ENCODE results near the gene FGFBP1. TPM values are rescaled to one million over a fixed set of nuclear protein-coding genes. Genes with fewer than 3 reads are reported as not detected.

Gene FGFBP1
- total RNA-seq, 1 experiment from 2014 or later = 2.8 TPM

DNA sequence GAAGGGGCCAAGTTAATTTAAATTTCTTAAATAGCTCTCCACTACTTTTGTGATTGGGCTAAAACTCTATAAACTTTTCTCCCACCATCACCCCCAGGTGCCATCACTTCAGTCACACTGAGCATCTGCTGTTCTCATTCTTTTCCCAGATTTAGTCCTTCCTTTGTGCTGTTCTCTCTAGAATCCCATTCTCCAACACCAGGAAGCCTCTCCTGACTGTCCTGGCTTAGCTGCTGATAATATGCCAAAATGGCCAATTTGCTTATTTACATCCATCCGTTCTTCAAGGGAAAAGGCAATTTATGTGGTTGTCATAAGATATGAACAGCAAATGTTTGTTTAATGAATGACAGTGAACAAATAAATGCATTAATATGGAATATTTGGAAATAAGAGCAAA lies 44.1 kb downstream of the FGFBP1 start:
- in situ Hi-C loops (cut with HindIII; ENCODE audit: low pct_unique_long_range_greater_than_20kb, low sequenced_read_pairs) = no loop called here
- DNase-seq (ENCODE audit: low read depth) = no peak

DNA sequence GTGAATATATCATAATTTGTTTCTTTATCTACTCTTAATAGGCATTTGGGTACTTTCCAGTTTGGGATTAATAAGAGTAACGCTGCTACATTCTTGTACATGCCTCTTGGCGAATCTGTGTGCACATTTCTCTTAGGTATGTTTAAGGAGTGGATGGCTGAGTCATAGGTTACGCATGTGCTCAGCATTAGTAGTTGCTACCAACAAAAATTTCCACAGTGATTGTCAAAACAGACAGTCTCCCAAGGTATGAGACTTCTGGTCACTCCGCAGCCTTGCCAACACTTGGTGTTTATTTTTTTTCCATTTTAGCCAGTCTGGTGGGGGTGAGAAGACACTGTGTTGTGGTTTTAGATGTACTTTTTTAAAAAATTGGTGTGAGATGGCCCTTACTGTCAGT lies 44.6 kb downstream of the FGFBP1 start:
- in situ Hi-C loops (cut with HindIII; ENCODE audit: low pct_unique_long_range_greater_than_20kb, low sequenced_read_pairs) = no loop called here
- DNase-seq (ENCODE audit: low read depth) = peak; percentile 85

DNA sequence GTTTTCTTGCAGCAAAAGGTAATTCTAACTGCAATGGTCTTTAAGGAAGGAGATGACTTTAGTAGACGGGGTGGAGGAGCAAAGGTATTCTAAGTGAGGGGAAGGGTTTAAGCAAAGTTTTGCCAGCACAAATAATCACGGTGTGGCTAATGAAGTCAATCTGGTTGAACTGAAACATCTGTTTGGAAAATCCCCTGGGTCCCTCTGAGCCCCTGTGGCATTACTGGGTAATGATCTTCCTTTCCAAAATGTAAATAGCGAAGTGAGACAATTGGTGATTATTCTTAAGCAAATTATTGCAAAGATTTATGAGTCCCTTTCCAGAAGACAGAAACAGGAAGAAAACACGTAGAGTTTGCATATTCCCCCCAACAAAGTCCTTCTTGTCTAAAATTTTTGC lies 47.2 kb downstream of the FGFBP1 start:
- in situ Hi-C loops (cut with HindIII; ENCODE audit: low pct_unique_long_range_greater_than_20kb, low sequenced_read_pairs) = no loop called here

DNA sequence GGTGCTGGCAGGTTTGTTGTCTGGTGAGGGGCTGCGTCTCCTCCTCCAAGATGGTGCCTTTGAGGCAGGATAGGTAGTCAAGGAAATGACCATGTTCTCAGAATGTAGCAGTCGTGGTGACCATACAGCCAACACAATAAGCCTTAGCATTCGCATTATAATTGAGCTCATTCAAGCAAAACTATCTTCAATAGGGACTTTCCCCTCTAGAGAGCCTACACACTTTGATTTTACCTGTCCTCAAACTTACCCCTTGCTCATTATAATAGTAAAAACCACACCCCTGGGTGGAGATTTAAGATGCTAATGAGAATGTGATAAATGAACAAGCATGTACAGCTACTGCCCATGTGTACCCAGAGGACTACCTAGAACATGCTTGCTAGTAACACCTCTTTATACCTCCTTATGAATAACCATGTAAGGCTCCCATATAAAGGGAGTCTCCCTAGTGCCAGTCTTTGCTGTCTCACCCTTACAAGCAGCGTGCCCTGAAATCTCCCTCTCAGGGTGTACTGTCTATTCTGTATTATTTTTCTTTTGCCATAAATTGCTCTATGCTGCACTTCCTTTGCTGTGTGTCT lies 48.2 kb downstream of the FGFBP1 start:
- in situ Hi-C loops (cut with HindIII; ENCODE audit: low pct_unique_long_range_greater_than_20kb, low sequenced_read_pairs) = no loop called here
- no peak for DNase-seq (ENCODE audit: low read depth)

More for the DNA sequence above, 47.2 kb downstream of the FGFBP1 start:
- no peak for DNase-seq (ENCODE audit: low read depth)

DNA sequence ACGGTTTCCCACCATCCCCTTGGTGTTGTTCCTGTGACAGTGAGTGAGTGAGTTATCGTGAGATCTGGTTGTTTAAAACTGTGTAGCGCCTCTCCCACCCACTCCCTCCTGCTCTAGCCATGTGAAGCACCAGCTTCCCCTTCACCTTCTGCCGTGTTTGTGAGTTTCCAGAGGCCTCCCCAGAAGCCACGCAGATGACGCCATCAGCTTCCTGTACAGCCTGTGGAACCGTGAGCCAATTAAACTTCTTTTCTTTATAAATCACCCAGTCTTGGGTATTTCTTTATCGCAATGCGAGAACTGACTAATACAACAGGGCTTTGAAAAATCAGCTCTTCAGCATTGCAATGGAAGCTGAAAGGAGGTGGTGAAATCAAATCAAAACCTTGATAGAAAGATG lies 50.0 kb downstream of the FGFBP1 start:
- no peak for DNase-seq (ENCODE audit: low read depth)
- in situ Hi-C loops (cut with HindIII; ENCODE audit: low pct_unique_long_range_greater_than_20kb, low sequenced_read_pairs) = no loop called here

Other genes with a start within 250 kb of the FGFBP1 start
- gene BST1, start 235.7 kb downstream of the FGFBP1 start, total RNA-seq (2014; rRNA removed; shearing (Covaris generic); ENCODE audit: low replicate concordance) = 0.41 and 1.0 TPM in 2 replicates
- gene CD38, start 160.4 kb downstream of the FGFBP1 start, total RNA-seq (2014; rRNA removed; shearing (Covaris generic); ENCODE audit: low replicate concordance) = not detected in 2 replicates
- gene FGFBP2, start 24.4 kb upstream of the FGFBP1 start, total RNA-seq (2014; rRNA removed; shearing (Covaris generic); ENCODE audit: low replicate concordance) = not detected in 2 replicates
- gene PROM1, start 145.3 kb upstream of the FGFBP1 start, total RNA-seq (2014; rRNA removed; shearing (Covaris generic); ENCODE audit: low replicate concordance) = 0.17 TPM in 1 of 2 replicates, not detected in the other